Activated T-cell treated with anti-CD3 and anti-CD28 coated beads, Interleukin-2, amount 50 U/mL, for 1 hour (primary cell): ENCODE data around the gene TK2.

Experiments used
- DNase-seq: peaks from one replicate; pipeline ENCODE4 v3.0.0-alpha.2; 2020

The TK2 gene

GRCh38 chr16:66543541-66543940 is 6.4 kb downstream of the TK2 start:
- DNase-seq, result no peak

- DNase-seq, result no peak
Measured at GRCh38 chr16:66542396-66542795, 7.5 kb downstream of the TK2 start.

GRCh38 chr16:66541388-66542355 is 8.2 kb downstream of the TK2 start:
- DNase-seq, result no peak

GRCh38 chr16:66539623-66540469 is 10.1 kb downstream of the TK2 start:
- DNase-seq, result no peak

GRCh38 chr16:66538910-66539309 is 11.0 kb downstream of the TK2 start:
- DNase-seq, result no peak

- DNase-seq, result no peak
Measured at GRCh38 chr16:66537236-66537635, 12.7 kb downstream of the TK2 start.

- DNase-seq, result no peak
Measured at GRCh38 chr16:66536525-66536924, 13.4 kb downstream of the TK2 start.

- DNase-seq, result no peak
Measured at GRCh38 chr16:66534376-66534799, 15.5 kb downstream of the TK2 start.

- DNase-seq, result no peak
Measured at GRCh38 chr16:66529475-66529874, 20.4 kb downstream of the TK2 start.

- DNase-seq, result no peak
Measured at GRCh38 chr16:66528294-66528693, 21.6 kb downstream of the TK2 start.

GRCh38 chr16:66525396-66526180 is 24.3 kb downstream of the TK2 start:
- no peak for DNase-seq

- no peak for DNase-seq
Measured at GRCh38 chr16:66524601-66525164, 25.2 kb downstream of the TK2 start.

- DNase-seq, result peak; percentile 42
Measured at GRCh38 chr16:66523861-66524354, 26.0 kb downstream of the TK2 start.

GRCh38 chr16:66522816-66523590 is 26.9 kb downstream of the TK2 start:
- DNase-seq, result no peak

- DNase-seq, result peak; percentile 84
Measured at GRCh38 chr16:66521951-66522771, 27.8 kb downstream of the TK2 start.

GRCh38 chr16:66521252-66521713 is 28.6 kb downstream of the TK2 start:
- no peak for DNase-seq

- no peak for DNase-seq
Measured at GRCh38 chr16:66520406-66521170, 29.3 kb downstream of the TK2 start.

GRCh38 chr16:66519482-66520373 is 30.2 kb downstream of the TK2 start:
- DNase-seq, result no peak
